ENCODE measurements around the gene AUTS2.
"Not testable (repeated sequence)": the region's sequence is repeated elsewhere in the genome, so short reads cannot be mapped to it uniquely, and the experiment has no call there.

Gene AUTS2

GRCh38 chr7:70706204-70706603 lies 1107.9 kb downstream of the AUTS2 start:
- DNase-seq (ENCODE audit: low read depth in 3 of 3): no peak

DNA sequence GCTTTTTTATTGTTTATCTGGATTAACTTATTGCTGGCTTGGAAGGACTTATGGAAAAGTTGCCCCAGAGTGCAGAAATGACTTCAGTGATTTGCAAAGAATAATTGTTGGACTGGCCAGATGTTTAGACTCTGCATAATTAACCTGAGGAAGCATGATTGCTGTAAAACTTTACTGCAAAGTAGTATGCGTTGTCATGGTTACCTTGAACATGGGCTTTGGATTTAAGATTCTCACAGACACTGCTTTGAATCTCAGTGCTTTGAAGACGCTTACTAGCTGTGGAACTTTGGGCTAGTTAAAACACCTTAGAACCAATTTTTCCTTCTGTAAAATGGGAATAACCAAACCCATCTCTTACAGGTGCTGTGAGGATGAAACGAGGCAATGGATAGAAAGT lies 1108.4 kb downstream of the AUTS2 start:
- no peak for DNase-seq (ENCODE audit: low read depth in 3 of 3)

DNA sequence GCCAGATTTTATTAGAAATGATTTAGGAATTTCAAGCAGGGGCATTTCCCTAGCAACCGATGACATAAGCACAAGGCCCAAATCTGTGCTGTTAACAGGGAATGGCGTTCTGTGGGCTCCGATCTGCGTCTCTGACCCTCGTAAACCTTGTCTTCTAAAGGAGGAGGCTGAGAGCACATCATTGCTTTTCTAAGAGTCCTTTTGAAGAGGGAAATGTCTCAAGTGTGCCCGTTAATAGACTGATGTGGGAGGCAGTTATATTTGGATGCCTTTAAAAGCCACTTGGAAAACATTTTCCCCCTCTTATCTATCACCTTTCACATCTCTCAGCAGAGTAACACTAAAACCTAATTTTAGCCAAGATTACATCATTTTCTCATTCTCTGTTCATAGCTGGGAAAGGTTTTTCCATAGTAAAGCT lies 1109.6 kb downstream of the AUTS2 start:
- DNase-seq (ENCODE audit: low read depth in 3 of 3): no peak

GRCh38 chr7:70710011-70710480 lies 1111.8 kb downstream of the AUTS2 start:
- no peak for DNase-seq (ENCODE audit: low read depth in 3 of 3)

DNA sequence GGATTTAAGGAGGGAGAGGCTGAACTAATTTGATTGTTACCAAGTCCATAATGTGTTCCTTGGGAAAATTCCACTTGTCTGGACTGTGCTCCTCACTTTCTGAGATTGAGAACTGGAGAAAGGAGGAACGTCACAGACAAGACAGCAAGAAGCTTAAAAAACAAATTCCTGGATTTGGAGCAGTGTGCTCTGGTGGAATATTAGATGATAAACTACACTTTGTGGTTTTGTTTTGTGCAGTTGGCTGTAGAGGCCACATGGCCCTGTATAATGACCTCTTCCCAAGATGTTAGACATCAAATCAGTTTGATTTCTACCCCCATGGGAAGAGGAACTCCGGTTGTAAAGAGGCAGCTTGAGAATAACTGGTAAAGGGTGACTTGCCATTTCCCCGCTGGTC lies 1112.4 kb downstream of the AUTS2 start:
- DNase-seq (ENCODE audit: low read depth in 3 of 3): no peak

DNA sequence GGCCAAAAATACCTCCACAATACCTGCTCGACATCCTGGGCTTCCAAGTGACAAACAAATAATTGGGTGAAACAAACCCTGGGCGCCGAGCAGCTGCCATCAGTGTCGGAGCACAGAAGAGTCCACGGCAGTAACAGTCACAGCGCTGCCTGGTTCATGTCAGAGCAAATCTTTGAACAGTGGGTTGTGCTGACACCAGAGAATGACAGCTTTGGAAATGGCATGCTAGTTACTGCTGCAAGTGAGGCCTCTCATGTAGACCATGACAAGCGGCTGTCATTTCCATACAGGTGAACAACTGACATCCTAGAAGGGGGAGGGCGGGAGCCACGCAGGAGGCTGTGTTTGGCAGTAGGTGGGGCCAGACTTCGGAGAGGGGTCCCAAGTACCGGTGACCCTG lies 1113.2 kb downstream of the AUTS2 start:
- DNase-seq (ENCODE audit: low read depth in 3 of 3): no peak

DNA sequence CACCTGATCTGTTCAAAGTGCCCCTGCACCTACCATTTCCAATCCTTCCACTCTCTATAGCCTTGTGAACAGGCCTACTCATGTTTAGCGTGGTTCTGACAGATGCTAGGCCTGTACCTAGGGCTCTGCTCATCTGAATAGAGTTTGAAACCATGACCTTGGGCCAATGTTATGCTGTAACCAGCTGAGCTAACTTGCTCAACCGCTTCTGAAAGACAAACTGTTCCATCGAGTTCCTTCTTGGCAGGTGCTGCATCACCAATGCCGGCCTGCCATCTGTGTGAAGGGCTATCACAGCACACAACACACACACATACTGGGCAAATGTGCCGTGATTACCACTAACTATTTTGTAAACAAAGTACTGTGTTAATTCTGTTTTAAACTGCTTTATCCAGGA lies 1114.7 kb downstream of the AUTS2 start:
- no peak for DNase-seq (ENCODE audit: low read depth in 3 of 3)

GRCh38 chr7:70714506-70715038 lies 1116.3 kb downstream of the AUTS2 start:
- no peak for DNase-seq (ENCODE audit: low read depth in 3 of 3)

DNA sequence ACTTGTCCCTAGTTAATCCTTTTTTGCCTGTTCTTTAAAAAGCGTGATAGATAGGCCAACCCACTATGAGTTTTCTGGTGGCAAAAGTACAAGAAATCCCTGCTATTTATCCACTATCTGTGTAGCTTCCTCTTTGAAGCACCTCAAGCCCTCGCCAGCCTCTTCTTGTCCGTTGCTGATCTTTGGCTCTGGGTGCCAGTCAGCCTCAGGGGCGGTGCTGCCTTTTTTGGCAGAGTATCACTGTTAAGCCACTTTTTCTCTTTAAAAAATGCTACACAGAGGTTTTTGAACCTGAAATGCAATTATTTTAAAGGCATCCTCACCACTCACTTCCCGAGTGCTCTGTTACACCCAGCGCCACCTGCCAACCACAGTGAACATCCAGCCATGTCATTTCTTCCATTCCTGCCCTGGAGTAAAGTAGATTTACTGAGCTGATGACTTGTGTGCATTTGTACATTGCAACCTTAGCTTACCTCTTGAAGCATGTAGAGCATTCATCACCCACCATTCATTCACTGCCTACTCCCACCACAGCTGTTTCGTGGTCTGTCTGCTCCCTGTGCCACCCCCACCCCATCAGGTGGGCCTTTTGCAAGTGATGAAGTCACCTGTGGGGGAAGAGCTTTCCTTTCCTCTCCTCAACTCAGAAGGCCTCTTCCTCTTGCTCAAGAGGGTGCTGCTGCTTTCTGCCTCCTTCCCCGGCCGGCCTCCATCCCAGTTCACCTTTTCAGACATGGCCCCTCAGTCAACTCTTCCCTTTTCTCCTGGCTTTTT lies 1119.5 kb downstream of the AUTS2 start:
- no peak for DNase-seq (ENCODE audit: low read depth in 3 of 3)

- no peak for DNase-seq (ENCODE audit: low read depth in 3 of 3)
These were observed 1120.8 kb downstream of the AUTS2 start for GRCh38 chr7:70719125-70719524.

GRCh38 chr7:70720191-70720873 lies 1122.1 kb downstream of the AUTS2 start:
- no peak for DNase-seq (ENCODE audit: low read depth in 3 of 3)

DNA sequence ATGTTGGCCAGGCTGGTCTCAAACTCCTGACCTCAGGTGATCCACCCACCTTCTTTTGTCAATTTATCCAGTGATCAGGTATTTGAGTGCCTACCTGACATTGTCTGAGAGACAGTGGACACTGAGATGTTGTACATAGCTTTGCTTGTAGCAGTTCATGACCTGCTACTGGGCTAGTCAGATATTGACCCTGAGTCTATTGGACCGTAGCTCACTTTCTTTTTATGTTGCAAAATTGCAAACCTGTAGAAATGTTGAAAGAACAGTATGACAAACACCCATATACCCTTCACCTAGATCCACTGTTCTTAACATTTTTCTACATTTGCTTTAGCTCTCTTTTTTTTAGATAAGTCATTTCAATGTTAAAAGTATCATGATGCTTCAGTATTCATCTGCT lies 1123.2 kb downstream of the AUTS2 start:
- no peak for DNase-seq (ENCODE audit: low read depth in 3 of 3)

DNA sequence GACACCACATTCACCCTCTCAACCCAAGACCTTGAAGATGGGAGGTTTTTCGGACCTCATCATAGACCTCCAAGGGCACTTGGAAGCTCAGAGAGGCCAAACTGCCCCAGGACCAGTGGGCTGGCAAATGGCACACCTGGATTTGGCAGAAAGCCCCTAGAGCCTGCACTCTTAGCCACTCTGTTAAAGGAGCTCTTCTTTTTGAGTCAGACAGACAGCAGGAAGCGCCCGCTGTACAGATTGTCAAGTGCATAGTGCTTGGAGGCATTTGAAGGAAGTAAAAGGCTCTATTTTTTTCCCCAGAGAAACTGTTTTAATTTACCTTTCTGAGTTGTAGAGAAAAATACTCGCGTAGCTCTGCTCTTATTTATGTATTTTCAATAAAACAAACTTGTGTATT lies 1125.1 kb downstream of the AUTS2 start:
- no peak for DNase-seq (ENCODE audit: low read depth in 3 of 3)

- no peak for DNase-seq (ENCODE audit: low read depth in 3 of 3)
These were observed 1127.2 kb downstream of the AUTS2 start for GRCh38 chr7:70725448-70725847.

GRCh38 chr7:70726294-70726693 lies 1128.0 kb downstream of the AUTS2 start:
- DNase-seq (ENCODE audit: low read depth in 3 of 3): no peak

GRCh38 chr7:70726951-70727378 lies 1128.7 kb downstream of the AUTS2 start:
- no peak for DNase-seq (ENCODE audit: low read depth in 3 of 3)

- no peak for DNase-seq (ENCODE audit: low read depth in 3 of 3)
These were observed 1129.6 kb downstream of the AUTS2 start for GRCh38 chr7:70727861-70728260.

GRCh38 chr7:70728872-70729552 lies 1130.7 kb downstream of the AUTS2 start:
- DNase-seq (ENCODE audit: low read depth in 3 of 3): no peak

DNA sequence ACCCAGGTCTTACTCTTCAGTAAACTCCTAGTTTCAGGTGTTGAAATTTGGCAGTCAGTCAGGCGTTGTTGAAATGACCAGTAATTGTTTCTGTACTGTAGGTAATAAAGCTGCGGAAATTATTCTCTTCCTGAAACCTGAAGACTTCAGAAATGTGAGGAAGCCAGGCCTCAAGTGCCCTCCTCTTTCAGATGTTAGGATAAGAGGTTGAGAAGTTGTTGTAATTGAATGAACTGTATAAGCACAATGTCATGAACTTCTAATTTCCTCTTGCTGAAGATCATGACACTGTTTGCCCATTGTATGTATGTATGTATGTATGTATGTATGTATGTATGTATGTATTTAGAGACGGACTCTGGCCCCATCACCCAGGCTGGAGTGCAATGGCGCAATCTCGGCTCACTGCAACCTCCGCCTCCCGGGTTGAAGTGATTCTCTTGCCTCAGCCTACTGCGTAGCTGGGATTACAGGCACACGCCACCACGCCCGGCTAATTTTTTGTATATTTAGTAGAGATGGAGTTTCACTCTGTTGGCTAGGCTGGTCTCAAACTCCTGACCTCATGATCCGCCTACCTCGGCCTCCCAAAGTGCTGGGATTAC lies 1131.4 kb downstream of the AUTS2 start:
- not testable (repeated sequence) for DNase-seq (ENCODE audit: low read depth in 3 of 3)

DNA sequence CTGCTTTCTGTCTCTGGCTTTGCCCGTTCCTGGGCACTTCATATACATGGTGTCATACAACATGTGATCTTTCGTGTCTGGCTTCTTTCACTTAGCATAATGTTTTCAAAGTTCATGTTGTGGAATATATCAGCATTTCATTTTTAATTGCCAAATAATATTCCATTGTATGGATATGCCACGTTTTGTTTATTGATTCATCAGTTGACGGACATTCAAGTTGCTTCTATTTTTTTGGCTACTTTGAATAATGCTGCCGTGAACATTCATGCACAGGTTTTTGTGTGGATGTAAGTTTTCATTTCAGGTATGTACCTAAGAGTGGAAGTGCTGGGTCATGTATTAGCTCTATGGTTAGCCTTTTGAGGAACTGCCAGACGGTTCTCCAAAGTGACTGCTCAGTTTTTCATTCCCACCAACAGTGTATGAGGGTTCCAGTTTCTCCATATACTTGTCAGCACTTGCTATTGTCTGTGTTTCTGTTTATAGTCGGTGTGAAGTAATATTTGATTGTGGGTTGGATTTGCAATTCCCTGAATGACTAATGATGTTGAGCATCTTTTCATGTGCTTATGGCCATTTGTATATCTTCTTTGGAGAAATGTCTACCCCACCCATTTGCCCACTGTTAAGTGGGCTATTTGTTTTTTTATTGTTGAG lies 1132.3 kb downstream of the AUTS2 start:
- DNase-seq (ENCODE audit: low read depth in 3 of 3): no peak

DNA sequence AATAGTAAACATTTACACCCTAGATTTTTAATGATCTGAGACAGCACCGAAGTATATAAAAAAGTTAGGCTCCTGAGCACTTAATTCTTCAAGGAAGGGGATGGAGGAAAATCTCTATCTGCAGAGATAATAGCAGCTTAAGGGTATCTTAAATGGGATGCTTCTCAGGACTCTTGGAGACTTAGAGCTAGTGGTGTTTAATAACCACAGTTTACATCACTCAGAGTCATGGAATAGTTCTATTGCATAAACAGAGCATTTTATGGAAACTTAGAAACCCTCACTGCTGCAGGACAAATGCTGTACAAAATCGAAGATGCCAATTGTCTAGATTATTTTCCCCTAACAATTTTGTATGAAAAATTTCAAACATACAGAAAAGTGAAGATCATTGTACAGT lies 1134.8 kb downstream of the AUTS2 start:
- no peak for DNase-seq (ENCODE audit: low read depth in 3 of 3)
